Colonic mucosa (tissue), 4 donors: Measurements from ENCODE around the gene CPEB4. TPM values are rescaled to one million over a fixed set of nuclear protein-coding genes. Genes with fewer than 3 reads are reported as not detected.

Experiments used
- DNase-seq: peaks from one replicate; pipeline ENCODE4 v3.0.0-alpha.2; 2020
- H3K27ac ChIP-seq: fragments of 200-600 bp; one replicate; pipeline ENCODE4 v1.8.0; 2021
- H3K27me3 ChIP-seq: fragments of 200-600 bp; one replicate; pipeline ENCODE4 v1.8.0; 2021
- H3K36me3 ChIP-seq: fragments of 200-600 bp; one replicate; pipeline ENCODE4 v1.8.0; 2021
- H3K4me1 ChIP-seq: fragments of 200-600 bp; one replicate; pipeline ENCODE4 v1.8.0; 2021; ENCODE audit warnings: mild to moderate bottlenecking
- H3K4me3 ChIP-seq: fragments of 200-600 bp; one replicate; pipeline ENCODE4 v1.8.0; 2021
- H3K9ac ChIP-seq, 2 donors: one replicate each; pipeline ENCODE4 v1.7.0; 2013; ENCODE audit warnings: control low read depth in 2 of 2, low read depth in 2 of 2, low read length in 2 of 2
- H3K9me3 ChIP-seq: fragments of 200-600 bp; one replicate; pipeline ENCODE4 v1.8.0; 2021
- CTCF ChIP-seq: fragments of 200-600 bp; IDR thresholded peaks from one replicate; pipeline ENCODE4 v1.8.0; 2022; ENCODE audit warnings: antibody characterized with exemption, mild to moderate bottlenecking
- intact Hi-C: fragments of 100-400 bp; cut with DNase I; formaldehyde crosslinking; loops from one replicate; pipeline ENCODE4 v1.14.1; 2022
- total RNA-seq, 2 donors: library from RNA; stranded (reverse); fragmentation: NEBNext Ultra II Directional in 1 of 2; extraction: Animal tissue kit (Norgen Biotek cat#: 25700) in 1 of 2; gene quantifications; one replicate each; pipeline ENCODE4 v1.2.1, GENCODE V29; 2021
- donor health status: healthy.
- donor health status: DM: no; HTN: no; CAD: no.
- donor health status: DM: no; HTN: no; CAD: no.

The CPEB4 gene
- total RNA-seq, 2 donors from 2014 or later = 23.3 to 41.7 TPM

GRCh38 chr5:173851595-173852243, 36.4 kb upstream of the CPEB4 start:
- Histone ChIP-seq H3K9me3 (no peaks in the 10 kb centered on the region), H3K27ac (no peak overlapping the region), H3K36me3 (no peaks in the 10 kb centered on the region), H3K4me3 (no peak overlapping the region), H3K27me3 (no peaks in the 10 kb centered on the region), H3K4me1 (no peaks in the 10 kb centered on the region), H3K9ac (no peak overlapping the region)
- DNase-seq = no peak
- intact Hi-C loops = no loop called here
- no peak for TF ChIP-seq CTCF

GRCh38 chr5:173852790-173853359, 35.3 kb upstream of the CPEB4 start:
- Histone ChIP-seq H3K4me1 (no peaks in the 10 kb centered on the region), H3K27me3 (no peaks in the 10 kb centered on the region), H3K4me3 (no peak overlapping the region), H3K9me3 (no peaks in the 10 kb centered on the region), H3K36me3 (no peaks in the 10 kb centered on the region), H3K9ac (no peak overlapping the region), H3K27ac (no peak overlapping the region)
- DNase-seq = no peak
- TF ChIP-seq CTCF = no peak
- intact Hi-C loops = no loop called here

- intact Hi-C loops = no loop called here
- no peaks in the 10 kb centered on the region for H3K27me3 ChIP-seq
- no peak for DNase-seq
- no peaks in the 10 kb centered on the region for H3K36me3 ChIP-seq
- H3K4me1 ChIP-seq = no peaks in the 10 kb centered on the region
- no peak for TF ChIP-seq CTCF
- no peak overlapping the region for H3K27ac ChIP-seq
- H3K9ac ChIP-seq = no peak overlapping the region
- no peak overlapping the region for H3K4me3 ChIP-seq
- H3K9me3 ChIP-seq = no peaks in the 10 kb centered on the region
Observed at GRCh38 chr5:173853370-173854131, 34.6 kb upstream of the CPEB4 start.

- no peaks in the 10 kb centered on the region for H3K36me3 ChIP-seq
- DNase-seq = no peak
- no peak overlapping the region for H3K4me3 ChIP-seq
- H3K9me3 ChIP-seq = no peaks in the 10 kb centered on the region
- intact Hi-C loops = no loop called here
- peaks cover 3% of the 10 kb centered on the region for H3K4me1 ChIP-seq
- H3K9ac ChIP-seq = no peak overlapping the region
- TF ChIP-seq CTCF = no peak
- H3K27me3 ChIP-seq = no peaks in the 10 kb centered on the region
- H3K27ac ChIP-seq = no peak overlapping the region
Observed at GRCh38 chr5:173855162-173855994, 32.8 kb upstream of the CPEB4 start.

- intact Hi-C loops = no loop called here
- no peak for DNase-seq
- TF ChIP-seq CTCF = no peak
- Histone ChIP-seq H3K9me3 (no peaks in the 10 kb centered on the region), H3K4me1 (peaks cover 3% of the 10 kb centered on the region), H3K27me3 (no peaks in the 10 kb centered on the region), H3K27ac (no peak overlapping the region), H3K4me3 (no peak overlapping the region), H3K36me3 (no peaks in the 10 kb centered on the region), H3K9ac (no peak overlapping the region)
Observed at GRCh38 chr5:173855995-173856656, 32.0 kb upstream of the CPEB4 start.
